ENCODE measurements around the gene TMEM30B.

GRCh38 chr14:61279082-61279481 is 2.1 kb downstream of the TMEM30B start:
- TF ChIP-seq CTCF (IDR thresholded peaks at IDR 0.05): no peak
- peak; percentile 7 for TF ChIP-seq POLR2AphosphoS5 (IDR thresholded peaks at IDR 0.05)

Data from prostate gland (tissue), 2 donors.